HG03103 (cell line): ENCODE results near the gene NEAT1.
"Not testable (repeated sequence)": the region's sequence is repeated elsewhere in the genome, so short reads cannot be mapped to it uniquely, and the experiment has no call there.

Experiments used
- ATAC-seq: cut with Tn5 transposase; IDR thresholded peaks from one replicate; pipeline ENCODE4 v1.9.1; 2021; ENCODE audit warnings: low read depth; ENCODE audit not compliant: unreplicated experiment

Gene NEAT1

GRCh38 chr11:65404638-65405339 lies 17.8 kb upstream of the NEAT1 start:
- no peak for ATAC-seq

GRCh38 chr11:65410936-65411680 lies 11.5 kb upstream of the NEAT1 start:
- ATAC-seq: no peak

- ATAC-seq: no peak
These were observed 10.9 kb upstream of the NEAT1 start for GRCh38 chr11:65411681-65412070.

- no peak for ATAC-seq
These were observed 10.1 kb upstream of the NEAT1 start for GRCh38 chr11:65412271-65413076.

GRCh38 chr11:65413077-65413664 lies 9.4 kb upstream of the NEAT1 start:
- ATAC-seq: not testable (repeated sequence)

- ATAC-seq: no peak
These were observed 7.7 kb upstream of the NEAT1 start for GRCh38 chr11:65414776-65415498.

GRCh38 chr11:65415499-65416340 lies 6.9 kb upstream of the NEAT1 start:
- ATAC-seq: no peak

GRCh38 chr11:65416341-65416824 lies 6.2 kb upstream of the NEAT1 start:
- no peak for ATAC-seq

- ATAC-seq: no peak
These were observed 5.5 kb upstream of the NEAT1 start for GRCh38 chr11:65416841-65417701.

GRCh38 chr11:65417702-65418430 lies 4.7 kb upstream of the NEAT1 start:
- no peak for ATAC-seq

- ATAC-seq: no peak
These were observed 4.2 kb upstream of the NEAT1 start for GRCh38 chr11:65418431-65418680.

GRCh38 chr11:65418681-65419459 lies 3.7 kb upstream of the NEAT1 start:
- ATAC-seq: peak; percentile 35

- no peak for ATAC-seq
These were observed 3.2 kb upstream of the NEAT1 start for GRCh38 chr11:65419460-65419771.

GRCh38 chr11:65419772-65420481 lies 2.7 kb upstream of the NEAT1 start:
- no peak for ATAC-seq

- no peak for ATAC-seq
These were observed 2.1 kb upstream of the NEAT1 start for GRCh38 chr11:65420506-65420905.

- ATAC-seq: no peak
These were observed 1.4 kb upstream of the NEAT1 start for GRCh38 chr11:65420979-65421793.
